ENCODE results near the gene HARS1. TPM values are rescaled to one million over a fixed set of nuclear protein-coding genes. Genes with fewer than 3 reads are reported as not detected.
A peak's percentile ranks its signal among the peaks of the same experiment; 100 is the strongest.

The HARS1 gene
- total and polyA plus RNA-seq, 2 of the 13 experiments (the other 11 are each of a cell fraction or from before 2014, with no cell fraction given), result 36.9 to 66.2 TPM

GRCh38 chr5:140710899-140711552, 19.9 kb upstream of the HARS1 start (continued):
- no peak; the same call in 1 of the 2 replicates for TF ChIP-seq SPEN (CRISPR knock-in tag; IDR thresholded peaks at IDR 0.05; ENCODE audit: low read depth)
- no peak for TF ChIP-seq SYNCRIP (IDR thresholded peaks at IDR 0.05; ENCODE audit: insufficient read depth, low read depth, low read length)
- peak; percentile 90 for TF ChIP-seq NFE2 (CRISPR knock-in tag; IDR thresholded peaks at IDR 0.05)
- 0 out of 2 replicates have a peak, but pooled peaks have one; percentile 40 for TF ChIP-seq TFE3 (CRISPR knock-in tag; IDR thresholded peaks at IDR 0.05)
- no peak for TF ChIP-seq ETV6 (CRISPR knock-in tag; conservative IDR thresholded peaks at IDR 0.05)
- no peak for TF ChIP-seq SKI (IDR thresholded peaks at IDR 0.05; ENCODE audit: partially characterized antibody)
- TF ChIP-seq, protein P1, sequence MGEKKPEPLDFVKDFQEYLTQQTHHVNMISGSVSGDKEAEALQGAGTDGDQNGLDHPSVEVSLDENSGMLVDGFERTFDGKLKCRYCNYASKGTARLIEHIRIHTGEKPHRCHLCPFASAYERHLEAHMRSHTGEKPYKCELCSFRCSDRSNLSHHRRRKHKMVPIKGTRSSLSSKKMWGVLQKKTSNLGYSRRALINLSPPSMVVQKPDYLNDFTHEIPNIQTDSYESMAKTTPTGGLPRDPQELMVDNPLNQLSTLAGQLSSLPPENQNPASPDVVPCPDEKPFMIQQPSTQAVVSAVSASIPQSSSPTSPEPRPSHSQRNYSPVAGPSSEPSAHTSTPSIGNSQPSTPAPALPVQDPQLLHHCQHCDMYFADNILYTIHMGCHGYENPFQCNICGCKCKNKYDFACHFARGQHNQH (CRISPR knock-in tag; IDR thresholded peaks at IDR 0.05), result peak; percentile 96; the same call in 1 of the 2 replicates
- peak; percentile 78 for TF ChIP-seq TBL1XR1 (IDR thresholded peaks at IDR 0.05; ENCODE audit: borderline replicate concordance, low read length, partially characterized antibody)
- no peak for TF ChIP-seq GTF3A (CRISPR knock-in tag; conservative IDR thresholded peaks at IDR 0.05)
- TF ChIP-seq UBTF (CRISPR knock-in tag; IDR thresholded peaks at IDR 0.05), result peak; percentile 64
- TF ChIP-seq PCBP2 (optimal IDR thresholded peaks at IDR 0.05; ENCODE audit: low read depth, low read length, poor library complexity, severe bottlenecking), result no peak
- peak; percentile 46; the same call in 1 of the 2 replicates for TF ChIP-seq GFI1 (CRISPR knock-in tag; IDR thresholded peaks at IDR 0.05; ENCODE audit: borderline replicate concordance)
- 0 out of 2 replicates have a peak, but pooled peaks have one; percentile 13 for TF ChIP-seq NFYB (CRISPR knock-in tag; IDR thresholded peaks at IDR 0.05)
- TF ChIP-seq HNRNPK (IDR thresholded peaks at IDR 0.05; ENCODE audit: low read depth, low read length, poor library complexity, severe bottlenecking), result no peak
- TF ChIP-seq, protein P2, sequence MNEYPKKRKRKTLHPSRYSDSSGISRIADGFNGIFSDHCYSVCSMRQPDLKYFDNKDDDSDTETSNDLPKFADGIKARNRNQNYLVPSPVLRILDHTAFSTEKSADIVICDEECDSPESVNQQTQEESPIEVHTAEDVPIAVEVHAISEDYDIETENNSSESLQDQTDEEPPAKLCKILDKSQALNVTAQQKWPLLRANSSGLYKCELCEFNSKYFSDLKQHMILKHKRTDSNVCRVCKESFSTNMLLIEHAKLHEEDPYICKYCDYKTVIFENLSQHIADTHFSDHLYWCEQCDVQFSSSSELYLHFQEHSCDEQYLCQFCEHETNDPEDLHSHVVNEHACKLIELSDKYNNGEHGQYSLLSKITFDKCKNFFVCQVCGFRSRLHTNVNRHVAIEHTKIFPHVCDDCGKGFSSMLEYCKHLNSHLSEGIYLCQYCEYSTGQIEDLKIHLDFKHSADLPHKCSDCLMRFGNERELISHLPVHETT (CRISPR knock-in tag; conservative IDR thresholded peaks at IDR 0.05), result no peak
- TF ChIP-seq, protein P3, sequence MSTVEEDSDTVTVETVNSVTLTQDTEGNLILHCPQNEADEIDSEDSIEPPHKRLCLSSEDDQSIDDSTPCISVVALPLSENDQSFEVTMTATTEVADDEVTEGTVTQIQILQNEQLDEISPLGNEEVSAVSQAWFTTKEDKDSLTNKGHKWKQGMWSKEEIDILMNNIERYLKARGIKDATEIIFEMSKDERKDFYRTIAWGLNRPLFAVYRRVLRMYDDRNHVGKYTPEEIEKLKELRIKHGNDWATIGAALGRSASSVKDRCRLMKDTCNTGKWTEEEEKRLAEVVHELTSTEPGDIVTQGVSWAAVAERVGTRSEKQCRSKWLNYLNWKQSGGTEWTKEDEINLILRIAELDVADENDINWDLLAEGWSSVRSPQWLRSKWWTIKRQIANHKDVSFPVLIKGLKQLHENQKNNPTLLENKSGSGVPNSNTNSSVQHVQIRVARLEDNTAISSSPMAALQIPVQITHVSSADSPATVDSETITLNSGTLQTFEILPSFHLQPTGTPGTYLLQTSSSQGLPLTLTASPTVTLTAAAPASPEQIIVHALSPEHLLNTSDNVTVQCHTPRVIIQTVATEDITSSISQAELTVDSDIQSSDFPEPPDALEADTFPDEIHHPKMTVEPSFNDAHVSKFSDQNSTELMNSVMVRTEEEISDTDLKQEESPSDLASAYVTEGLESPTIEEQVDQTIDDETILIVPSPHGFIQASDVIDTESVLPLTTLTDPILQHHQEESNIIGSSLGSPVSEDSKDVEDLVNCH (CRISPR knock-in tag; IDR thresholded peaks at IDR 0.05), result no peak
- 0 out of 2 replicates have a peak, but pooled peaks have one; percentile 30 for TF ChIP-seq RFXAP (CRISPR knock-in tag; IDR thresholded peaks at IDR 0.05; ENCODE audit: borderline replicate concordance)
- 0 out of 2 replicates have a peak, but pooled peaks have one; percentile 34 for TF ChIP-seq ZNF670 (CRISPR knock-in tag; IDR thresholded peaks at IDR 0.05; ENCODE audit: borderline replicate concordance)
